Epidermal melanocyte (primary cell): ENCODE measurements around the gene FAM149B1.

Experiments
- DNase-seq: peaks from one replicate; pipeline ENCODE4 v3.0.0; 2011; ENCODE audit warnings: low spot score; ENCODE audit not compliant: insufficient read length

Gene FAM149B1

DNA sequence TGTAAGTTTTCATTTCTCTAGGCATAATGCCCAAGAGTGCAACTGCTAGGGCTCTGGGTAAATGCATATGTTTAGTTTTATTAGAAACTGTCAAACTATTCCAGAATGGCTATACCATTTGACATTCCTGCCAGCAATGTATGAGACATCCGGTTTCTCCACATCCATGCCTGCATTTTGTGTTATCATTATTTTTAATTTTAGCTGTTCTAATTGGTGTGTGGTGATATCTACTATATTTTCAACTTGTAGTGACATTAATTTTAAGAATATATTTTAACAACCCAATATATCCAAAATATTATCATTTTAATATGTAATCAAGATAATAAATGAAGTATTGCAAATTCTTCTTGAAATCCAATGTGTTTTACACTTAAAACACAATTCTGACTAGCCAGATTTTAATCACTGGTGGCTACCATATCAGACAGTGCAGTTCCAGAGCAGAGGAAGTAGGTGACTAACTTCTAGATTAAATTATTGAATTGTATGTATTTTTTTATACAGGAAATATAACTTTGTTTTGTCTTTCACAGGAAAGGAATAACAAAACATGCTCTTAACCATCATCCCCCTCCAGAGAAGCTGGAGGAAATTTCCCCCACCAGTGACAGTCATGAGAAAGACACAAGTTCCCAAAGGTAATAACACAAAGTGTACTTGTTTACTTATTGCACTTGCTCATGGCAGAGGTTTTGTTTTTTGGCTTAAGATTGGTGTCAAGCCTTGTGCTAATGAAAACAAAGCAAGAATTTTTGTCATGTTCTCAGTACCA, 6.4 kb downstream of the FAM149B1 start:
- DNase-seq = no peak

DNA sequence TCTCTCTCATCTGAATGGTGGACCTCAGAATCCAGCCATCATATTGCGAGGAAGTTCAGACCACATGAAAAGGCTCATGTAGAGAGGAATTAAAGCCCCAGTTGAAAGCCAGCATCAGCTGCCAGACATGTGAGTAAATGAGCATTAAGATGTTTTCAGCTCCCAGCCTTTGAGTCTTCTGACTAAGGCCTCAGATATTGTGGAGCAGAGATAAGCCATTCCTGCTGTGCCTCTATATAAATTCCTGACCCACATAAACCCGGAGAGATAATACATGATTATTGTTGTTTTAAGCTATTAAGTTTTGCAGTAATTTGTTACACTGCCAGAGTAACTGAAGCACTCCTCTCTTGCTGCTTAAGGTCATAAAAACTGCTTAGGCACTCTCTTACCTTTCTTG, 14.6 kb downstream of the FAM149B1 start:
- DNase-seq = no peak

DNA sequence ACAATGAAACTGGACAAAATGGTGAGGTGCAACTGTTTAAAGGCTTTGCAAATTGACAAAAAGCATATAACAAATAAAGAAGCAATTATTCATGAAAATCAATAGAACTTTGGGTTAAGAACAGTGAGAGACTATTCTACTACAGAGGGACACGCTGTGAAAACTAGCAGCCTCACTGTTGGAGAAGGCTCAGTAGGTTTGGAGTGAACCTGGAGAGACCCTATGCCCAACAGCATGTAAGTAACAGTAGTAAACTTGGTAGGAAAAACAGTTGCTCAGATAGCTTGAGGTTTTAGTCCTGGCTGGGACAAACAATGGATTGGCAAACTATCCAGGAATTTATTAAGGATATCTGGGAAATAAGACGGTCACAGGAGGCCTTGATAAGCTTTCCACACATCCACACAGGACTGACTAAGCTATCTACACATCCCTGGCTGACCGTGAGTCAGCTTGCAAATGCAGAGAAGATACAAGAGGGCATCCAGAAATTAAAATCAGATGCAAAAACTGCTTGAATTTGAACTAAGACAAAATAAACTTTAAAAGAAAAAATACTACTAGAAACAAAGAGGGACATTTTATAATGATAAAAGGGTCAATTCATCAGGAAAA, 15.9 kb downstream of the FAM149B1 start:
- DNase-seq = no peak

DNA sequence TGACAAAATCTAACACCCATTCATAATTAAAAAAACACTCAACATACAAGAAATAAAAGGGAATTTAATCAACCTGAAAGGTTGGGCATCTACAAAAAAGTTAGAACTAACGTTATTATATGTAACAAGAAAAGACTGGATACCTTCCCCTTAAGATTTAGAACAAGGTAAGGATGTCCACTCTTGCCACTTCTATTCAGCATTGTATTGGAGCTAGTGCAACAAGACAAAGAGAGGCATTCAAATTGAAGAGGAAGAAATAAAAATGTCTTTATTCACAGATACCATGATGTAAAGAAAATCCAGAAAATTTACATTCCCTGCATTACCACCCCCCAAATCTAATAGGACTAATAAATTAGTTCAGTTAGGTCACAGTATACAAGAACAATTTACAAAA, 18.3 kb downstream of the FAM149B1 start:
- DNase-seq = no peak

DNA sequence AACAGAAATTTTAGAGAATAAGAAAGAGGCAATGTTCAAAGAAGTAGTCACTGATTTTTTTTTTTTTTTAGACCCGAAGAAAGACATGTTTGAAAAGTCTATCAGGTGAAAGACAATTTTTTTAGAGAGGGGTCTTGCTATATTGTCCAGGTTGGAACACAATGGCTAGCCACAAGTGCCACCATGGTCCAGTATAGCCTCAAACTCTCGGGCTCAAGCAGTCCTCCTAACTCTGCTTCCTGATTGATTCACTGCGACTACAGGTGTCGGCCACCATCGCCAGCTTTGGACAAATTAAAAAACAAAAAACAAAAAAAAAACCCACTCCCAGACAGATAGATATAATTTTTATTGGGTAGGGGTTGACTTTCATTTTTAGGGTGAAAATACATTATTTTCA, 22.3 kb downstream of the FAM149B1 start:
- no peak for DNase-seq

DNA sequence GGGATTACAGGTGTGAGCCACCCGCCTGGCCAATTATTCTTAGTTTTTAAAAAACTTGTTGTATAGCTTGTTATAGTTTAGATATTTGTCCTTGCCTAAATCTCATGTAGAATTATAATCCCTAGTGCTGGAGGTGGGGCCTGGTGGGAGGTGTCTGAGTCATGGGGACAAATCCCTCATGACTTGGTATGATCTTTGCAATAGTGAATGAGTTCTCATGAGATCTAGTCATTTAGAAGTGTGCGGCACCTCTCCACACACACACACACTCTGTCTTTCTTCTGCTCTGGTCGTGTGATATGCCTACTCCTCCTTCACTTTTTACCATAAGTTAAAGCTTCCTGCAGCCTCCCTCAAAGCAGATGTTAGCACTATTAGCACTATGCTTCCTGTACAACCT, 37.2 kb downstream of the FAM149B1 start:
- no peak for DNase-seq

DNA sequence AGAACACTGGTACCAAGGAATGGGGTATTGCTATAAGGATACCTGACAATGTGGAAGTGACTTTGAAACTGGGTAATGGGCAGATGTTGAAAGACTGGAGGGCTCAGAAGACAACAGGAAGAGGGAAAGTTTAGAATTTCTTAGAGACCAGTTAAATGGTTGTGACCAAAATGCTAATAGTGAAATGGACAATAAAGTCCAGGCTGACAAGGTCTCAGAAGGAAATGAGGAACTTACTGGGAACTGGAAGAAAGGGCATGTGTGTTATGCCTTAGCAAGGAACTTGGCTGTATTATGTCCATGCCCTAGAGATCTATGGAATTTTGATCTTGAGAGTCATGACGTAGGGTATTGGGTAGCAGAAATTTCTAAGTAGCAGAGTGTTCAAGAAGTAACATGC, 38.0 kb downstream of the FAM149B1 start:
- no peak for DNase-seq

DNA sequence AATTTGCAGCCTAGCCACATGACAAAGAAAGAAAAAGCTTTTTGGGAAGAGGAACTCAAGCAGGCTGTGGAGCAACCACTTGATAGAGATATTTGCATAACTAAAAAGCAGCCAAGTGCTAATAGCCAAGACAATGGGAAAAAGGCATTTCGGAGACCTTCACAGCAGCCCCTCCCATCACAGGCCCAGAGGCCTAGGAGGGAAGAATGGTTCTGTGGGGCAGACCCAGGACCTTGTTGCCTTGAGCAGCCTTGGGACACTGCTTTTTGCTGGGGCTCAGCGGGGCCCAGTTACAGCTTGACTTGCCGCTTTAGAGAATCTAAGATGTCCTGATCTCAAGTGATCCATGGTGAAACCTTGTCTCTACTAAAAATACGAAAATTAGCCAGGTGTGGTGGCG, 38.5 kb downstream of the FAM149B1 start:
- DNase-seq = no peak

DNA sequence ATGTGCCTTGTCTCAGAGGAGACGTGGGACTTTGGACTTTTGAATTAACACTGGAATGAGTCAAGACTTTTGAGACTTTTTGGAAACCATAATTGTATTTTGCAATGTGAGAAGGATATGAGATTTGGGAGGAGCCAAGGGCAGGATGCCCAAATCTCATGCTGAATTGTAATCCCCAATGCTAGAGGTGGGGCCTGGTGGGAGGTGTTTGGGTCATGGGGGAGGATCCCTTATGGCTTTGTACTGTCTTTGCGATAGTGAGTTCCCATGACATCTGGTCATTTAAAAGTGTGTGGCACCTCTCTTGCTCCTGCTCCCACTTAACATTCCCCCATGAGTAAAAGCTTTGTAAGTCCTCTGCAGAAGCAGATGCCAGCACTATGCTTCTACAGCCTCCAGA, 40.0 kb downstream of the FAM149B1 start:
- no peak for DNase-seq

DNA sequence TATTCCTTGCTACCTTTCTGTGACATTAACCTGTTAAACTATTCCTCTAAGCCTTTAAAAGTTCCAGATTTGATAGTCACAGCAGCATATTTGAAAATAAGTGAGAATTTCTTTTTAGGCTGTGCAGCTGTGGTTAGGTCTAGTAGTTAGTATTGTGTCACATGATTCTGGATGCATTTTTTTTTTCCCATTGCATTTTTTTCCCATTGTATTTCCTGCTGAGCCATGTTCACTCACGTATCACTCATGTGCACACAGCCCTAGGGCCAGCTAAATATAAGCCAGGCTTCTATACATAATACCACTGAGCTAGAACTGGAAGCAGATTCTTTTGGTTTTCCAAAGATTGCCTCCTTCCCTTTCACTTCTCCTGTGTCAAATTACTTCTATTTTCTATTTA, 41.8 kb downstream of the FAM149B1 start:
- peak; percentile 17 for DNase-seq

DNA sequence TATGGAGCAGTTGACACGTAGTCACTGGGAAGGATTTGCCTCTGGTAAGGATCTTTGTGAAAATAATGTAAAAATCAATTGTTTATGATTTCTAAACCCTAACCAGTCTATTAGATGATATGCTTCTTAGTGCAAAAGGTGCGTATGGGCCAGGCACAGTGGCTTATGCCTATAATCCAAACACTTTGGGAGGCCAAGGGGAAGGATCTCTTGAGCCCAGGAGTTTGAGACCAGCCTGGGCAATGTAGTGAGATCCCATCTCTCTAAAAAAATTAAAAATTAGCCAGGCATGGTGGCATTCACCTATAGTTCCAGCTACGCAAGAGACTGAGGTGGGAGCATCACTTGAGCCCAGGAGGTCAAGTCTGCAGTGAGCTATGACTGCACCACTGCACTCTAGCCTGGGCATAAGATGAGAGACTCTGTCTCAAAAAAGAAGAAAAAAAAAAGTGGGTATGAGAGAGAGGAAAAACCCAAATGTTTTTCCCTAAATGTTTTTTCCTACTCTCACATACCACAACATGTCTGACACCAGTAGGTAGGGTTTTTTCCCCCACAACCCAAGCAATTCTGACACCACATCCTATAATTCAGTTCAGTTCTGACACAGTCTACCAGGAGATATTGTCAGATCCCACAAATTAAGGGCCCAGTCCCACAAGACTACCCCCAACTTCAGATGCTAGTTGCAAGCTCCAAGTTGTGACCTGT, 42.6 kb downstream of the FAM149B1 start:
- DNase-seq = no peak

DNA sequence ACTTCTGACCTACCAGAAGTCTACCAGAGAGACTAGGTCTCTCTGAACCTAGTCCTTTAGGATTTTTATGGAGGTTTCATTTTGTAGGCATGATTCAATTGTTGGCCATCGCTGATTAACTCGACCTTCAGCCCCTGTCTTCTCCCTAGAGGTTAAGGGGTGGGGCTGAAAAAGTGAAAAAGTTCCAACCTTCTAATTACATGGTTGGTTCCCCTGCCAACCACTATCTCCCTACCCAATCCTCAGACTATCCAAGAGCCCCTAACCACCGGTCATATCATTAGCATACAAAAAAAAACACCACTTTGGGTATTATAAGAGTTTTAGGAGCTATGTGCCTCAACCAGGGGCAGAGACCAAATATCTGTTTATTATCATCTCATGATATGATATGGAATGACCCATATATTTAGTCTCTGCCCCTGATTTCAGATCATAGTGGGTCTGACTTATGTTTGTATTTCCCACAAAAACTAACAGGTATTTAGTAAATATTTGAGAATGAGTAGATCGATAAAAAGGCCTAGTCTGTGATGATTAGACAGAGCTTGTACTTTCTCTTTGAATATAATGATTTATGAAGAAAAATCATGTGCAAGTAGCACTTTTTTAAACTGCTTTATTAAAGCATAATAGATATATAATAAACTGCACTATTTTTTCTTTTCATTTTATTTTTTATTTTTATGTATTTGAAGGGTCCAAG, 43.3 kb downstream of the FAM149B1 start:
- no peak for DNase-seq

DNA sequence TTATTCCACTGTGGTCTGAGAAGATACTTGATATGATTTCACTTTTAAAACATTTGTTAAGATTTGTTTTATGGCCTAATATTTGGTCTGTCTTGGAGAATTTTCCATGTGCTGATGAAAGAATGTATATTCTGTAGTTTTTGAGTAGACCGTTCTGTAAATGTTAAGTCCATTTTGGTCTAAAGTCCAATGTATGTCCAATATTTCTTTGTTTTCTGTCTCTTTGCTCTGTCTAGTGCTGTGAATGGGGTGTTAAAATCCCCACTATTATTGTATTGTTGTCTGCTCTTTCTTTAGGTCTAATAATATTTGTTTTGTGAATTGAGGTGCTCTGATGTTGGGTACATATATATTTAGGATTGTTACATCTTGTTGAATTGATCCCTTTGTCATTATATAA, 47.8 kb downstream of the FAM149B1 start:
- DNase-seq = no peak

DNA sequence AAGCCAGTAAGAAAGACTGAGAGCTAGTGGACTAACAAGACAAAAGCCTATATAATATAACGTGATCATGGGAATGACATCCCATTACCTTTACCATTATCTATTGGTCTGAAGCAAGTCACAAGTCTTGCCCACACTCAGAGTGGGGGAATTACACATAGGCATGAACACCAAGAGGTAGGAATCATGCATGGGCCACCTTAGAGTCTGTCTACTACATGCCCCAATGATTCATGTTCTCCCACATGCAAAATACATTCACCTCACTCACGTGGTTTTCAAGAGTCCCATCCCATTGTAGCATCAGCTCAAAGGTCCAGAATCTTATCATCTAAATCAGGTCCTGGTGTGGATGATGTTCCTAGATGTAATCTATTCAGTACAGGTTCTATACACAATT, 49.7 kb downstream of the FAM149B1 start:
- no peak for DNase-seq

DNA sequence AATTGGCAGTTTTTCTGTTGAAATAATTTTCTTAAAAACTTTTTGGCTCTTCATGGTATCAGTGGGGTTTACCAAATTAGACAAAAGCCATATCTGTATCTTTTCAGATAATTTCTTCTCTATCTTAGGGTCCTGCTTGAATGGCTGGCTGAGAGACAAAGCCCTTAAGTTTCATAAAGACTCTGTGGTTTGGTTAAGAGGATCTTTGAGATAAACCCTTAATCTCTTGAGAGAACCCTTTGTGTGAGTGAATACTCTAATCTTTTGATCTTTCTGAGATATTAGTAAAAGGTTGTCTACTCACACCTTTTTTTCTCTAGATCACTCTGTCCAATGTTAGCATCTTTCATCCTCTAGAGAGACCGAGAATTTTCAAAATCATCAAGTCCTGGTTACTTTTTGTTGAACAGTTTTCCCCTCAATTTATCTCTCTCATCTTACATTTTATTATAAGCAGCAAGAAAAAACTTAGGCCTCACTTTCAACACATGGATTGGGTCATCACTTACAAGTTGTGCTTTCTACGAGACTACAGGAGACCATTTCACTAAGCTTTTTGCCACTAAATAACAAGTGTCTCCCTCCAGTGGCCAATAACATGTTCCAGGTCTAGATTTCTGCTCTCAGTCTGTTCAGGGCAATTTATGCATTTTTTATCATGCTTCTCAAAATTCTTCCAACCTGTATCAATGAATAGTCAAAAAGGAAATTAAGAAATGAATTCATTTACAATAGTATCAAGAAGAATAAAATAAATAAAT, 50.7 kb downstream of the FAM149B1 start:
- DNase-seq = no peak

DNA sequence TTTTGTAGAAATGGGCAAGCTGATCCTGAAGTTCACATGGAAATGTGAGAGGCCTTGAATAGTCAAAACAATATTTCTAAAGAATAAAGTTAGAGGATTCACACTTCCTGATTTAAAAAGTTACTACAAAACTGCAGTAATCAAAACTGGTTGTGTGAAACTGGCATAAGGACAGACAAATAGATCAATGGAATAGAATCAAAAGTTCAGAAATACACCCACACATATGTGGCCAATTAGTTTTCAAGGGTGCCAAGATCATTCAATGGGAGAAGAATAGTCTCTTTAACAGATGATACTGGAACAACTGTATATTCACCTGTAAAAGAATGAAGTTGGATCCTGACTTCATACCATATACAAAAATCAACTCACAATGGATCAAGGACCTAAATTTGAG, 51.5 kb downstream of the FAM149B1 start:
- no peak for DNase-seq

DNA sequence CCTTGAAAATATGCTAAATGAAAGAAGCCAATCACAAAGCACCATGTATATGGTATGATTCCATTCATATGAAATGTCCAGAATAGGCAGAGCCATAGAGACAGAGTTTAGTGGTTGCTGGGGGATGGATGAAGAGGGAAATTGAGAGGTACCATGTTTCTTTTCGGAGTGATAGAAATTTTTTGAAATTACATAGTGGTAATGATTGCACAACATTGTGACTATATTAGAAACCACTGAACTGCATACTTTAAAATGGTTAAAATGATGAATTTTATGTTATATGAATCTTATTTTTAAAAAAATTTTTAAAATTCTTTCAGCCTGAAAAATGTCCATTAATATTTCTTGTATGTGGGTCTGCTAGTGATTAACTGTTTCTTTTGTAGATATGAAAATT, 53.1 kb downstream of the FAM149B1 start:
- no peak for DNase-seq

DNA sequence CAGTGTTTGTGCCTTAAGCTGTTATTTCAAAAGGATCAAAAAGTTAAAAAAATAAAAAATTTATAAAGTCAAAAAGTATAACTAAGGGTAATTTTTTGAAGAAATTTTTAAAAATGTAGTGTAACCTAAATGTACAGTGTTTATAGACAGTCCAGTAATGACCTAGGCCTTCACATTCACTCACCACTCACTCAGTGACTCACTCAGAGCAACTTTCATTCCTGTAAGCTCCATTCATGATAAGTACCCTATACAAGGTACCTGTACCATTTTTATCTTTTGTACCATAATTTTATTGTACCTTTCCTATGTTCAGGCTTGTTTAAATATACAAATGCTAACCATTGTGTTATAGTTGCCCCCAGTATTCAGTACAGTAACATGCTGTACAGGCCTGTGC, 57.6 kb downstream of the FAM149B1 start:
- no peak for DNase-seq

DNA sequence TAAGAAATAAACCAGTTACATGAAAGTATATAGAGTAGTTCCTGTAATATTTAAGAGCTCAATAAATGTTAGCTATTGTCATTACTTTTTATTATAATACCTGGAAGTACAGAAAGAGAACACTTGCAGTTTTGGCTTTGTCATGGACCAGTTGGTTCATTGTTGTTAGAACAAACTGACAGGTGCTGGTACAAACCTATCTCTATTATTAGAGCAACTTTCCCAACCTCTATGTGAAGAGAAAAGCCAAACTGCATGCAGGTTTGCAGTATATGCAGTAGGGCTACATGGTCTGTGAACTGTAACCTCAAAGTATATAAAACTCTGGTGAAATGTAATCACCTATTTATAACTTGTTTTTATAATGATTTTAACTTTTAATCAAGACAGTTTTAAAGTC, 58.7 kb downstream of the FAM149B1 start:
- DNase-seq = no peak

DNA sequence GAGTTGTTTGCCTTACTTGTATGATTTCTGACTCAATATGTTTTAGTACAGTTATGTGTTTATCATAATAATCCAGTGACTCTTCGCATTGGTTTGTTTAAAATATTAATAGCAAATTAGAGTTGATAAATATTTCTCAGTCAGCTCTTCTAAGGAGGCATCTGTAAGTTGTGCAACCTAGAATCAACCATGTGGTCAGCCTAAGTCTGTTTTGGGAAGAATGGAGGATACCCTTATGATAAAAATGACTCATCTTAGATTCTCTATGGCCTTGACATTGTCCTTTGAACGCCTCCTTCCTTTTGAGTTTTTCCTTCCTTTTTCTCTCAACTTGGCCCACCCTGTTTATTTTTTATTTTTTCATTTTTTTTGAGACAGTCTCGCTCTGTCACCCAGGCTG, 60.3 kb downstream of the FAM149B1 start:
- no peak for DNase-seq

DNA sequence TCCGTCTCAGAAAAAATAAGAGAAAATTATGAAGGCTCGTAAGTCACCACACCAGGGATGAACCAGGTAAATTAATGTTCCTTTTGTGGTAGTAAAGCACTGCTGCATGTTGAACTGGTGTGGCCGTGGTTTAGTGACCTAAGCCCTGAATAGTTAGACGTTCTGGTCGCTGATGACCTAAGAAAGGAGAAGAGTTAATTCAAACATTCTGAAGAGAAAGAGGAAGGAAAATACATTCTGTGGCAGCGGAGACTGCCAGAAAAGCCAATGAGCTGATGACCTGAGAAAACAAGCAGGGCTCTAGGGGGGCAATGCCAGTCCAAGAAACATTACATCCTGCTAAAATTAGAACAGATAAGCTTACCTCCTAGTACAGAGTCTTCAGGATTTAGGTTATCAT, 61.6 kb downstream of the FAM149B1 start:
- no peak for DNase-seq
